HL-60 (cell line): ENCODE results near the gene HDAC8.

ENCODE experiments used
- GABPA ChIP-seq: IDR thresholded peaks from 2 replicates; pipeline ENCODE4 v1.6.1; 2012; ENCODE audit warnings: low read depth
- POLR2AphosphoS5 ChIP-seq: IDR thresholded peaks from 2 replicates; pipeline ENCODE4 v1.6.1; 2012; ENCODE audit warnings: low read depth
- SPI1 ChIP-seq: IDR thresholded peaks from 2 replicates; pipeline ENCODE4 v1.6.1; 2012; ENCODE audit warnings: low read depth, mild to moderate bottlenecking, borderline replicate concordance
- TF ChIP-seq, protein P1 (sequence below): IDR thresholded peaks from one replicate; pipeline ENCODE4 v1.5.1; 2011; ENCODE audit warnings: low read length, control low read depth, inconsistent platforms; ENCODE audit not compliant: insufficient read depth
- TF ChIP-seq, protein P2 (sequence below): IDR thresholded peaks from 2 replicates; pipeline ENCODE4 v1.6.1; 2012; ENCODE audit warnings: low read depth; ENCODE audit not compliant: insufficient replicate concordance

DNA sequence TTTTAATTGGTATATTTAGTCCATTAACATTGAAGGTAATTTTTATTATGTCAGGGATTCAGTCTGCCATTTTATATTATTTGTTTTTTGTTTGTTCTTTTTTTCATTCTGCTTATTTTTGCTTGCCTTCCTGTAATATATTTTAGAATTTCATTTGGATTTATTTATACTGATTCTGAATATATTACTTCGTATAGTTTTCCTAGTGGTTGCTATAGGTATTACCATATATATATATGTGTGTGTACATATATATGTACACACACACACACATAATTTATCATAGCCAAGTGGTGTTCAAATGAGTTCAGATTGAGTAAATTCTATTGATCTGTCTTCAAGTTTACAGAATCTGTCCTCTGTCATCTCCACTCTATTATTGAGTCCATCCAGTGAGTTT is 278.1 kb downstream of the HDAC8 start:
- TF ChIP-seq, protein P1, sequence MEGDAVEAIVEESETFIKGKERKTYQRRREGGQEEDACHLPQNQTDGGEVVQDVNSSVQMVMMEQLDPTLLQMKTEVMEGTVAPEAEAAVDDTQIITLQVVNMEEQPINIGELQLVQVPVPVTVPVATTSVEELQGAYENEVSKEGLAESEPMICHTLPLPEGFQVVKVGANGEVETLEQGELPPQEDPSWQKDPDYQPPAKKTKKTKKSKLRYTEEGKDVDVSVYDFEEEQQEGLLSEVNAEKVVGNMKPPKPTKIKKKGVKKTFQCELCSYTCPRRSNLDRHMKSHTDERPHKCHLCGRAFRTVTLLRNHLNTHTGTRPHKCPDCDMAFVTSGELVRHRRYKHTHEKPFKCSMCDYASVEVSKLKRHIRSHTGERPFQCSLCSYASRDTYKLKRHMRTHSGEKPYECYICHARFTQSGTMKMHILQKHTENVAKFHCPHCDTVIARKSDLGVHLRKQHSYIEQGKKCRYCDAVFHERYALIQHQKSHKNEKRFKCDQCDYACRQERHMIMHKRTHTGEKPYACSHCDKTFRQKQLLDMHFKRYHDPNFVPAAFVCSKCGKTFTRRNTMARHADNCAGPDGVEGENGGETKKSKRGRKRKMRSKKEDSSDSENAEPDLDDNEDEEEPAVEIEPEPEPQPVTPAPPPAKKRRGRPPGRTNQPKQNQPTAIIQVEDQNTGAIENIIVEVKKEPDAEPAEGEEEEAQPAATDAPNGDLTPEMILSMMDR = no peak
- TF ChIP-seq, protein P2, sequence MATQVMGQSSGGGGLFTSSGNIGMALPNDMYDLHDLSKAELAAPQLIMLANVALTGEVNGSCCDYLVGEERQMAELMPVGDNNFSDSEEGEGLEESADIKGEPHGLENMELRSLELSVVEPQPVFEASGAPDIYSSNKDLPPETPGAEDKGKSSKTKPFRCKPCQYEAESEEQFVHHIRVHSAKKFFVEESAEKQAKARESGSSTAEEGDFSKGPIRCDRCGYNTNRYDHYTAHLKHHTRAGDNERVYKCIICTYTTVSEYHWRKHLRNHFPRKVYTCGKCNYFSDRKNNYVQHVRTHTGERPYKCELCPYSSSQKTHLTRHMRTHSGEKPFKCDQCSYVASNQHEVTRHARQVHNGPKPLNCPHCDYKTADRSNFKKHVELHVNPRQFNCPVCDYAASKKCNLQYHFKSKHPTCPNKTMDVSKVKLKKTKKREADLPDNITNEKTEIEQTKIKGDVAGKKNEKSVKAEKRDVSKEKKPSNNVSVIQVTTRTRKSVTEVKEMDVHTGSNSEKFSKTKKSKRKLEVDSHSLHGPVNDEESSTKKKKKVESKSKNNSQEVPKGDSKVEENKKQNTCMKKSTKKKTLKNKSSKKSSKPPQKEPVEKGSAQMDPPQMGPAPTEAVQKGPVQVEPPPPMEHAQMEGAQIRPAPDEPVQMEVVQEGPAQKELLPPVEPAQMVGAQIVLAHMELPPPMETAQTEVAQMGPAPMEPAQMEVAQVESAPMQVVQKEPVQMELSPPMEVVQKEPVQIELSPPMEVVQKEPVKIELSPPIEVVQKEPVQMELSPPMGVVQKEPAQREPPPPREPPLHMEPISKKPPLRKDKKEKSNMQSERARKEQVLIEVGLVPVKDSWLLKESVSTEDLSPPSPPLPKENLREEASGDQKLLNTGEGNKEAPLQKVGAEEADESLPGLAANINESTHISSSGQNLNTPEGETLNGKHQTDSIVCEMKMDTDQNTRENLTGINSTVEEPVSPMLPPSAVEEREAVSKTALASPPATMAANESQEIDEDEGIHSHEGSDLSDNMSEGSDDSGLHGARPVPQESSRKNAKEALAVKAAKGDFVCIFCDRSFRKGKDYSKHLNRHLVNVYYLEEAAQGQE = no peak
- TF ChIP-seq POLR2AphosphoS5 = no peak
- TF ChIP-seq GABPA = no peak
- no peak for TF ChIP-seq SPI1
